Activated T-helper 17 cell treated with anti-CD3 and anti-CD28 coated beads, Interleukin-2, amount 50 U/mL, for 72 hours (primary cell): ENCODE measurements around the gene IL17REL. TPM values are rescaled to one million over a fixed set of nuclear protein-coding genes. Genes with fewer than 3 reads are reported as not detected.

ENCODE experiments used
- ATAC-seq: fragments of 150-1000 bp; cut with Tn5 transposase; replicated peaks from 2 replicates; pipeline ENCODE4 v1.10.0; 2021; ENCODE audit warnings: mild to moderate bottlenecking, moderate library complexity
- H3K27ac Mint-ChIP-seq: one replicate; pipeline ENCODE4 v1.8.0; 2022; ENCODE audit warnings: mixed read lengths
- H3K27me3 Mint-ChIP-seq: one replicate; pipeline ENCODE4 v1.8.0; 2022; ENCODE audit warnings: mixed read lengths
- H3K36me3 Mint-ChIP-seq: one replicate; pipeline ENCODE4 v1.8.0; 2022; ENCODE audit warnings: low read depth, mild to moderate bottlenecking, mixed read lengths
- H3K4me1 Mint-ChIP-seq: one replicate; pipeline ENCODE4 v1.8.0; 2022; ENCODE audit warnings: mixed read lengths
- H3K4me3 Mint-ChIP-seq: one replicate; pipeline ENCODE4 v1.8.0; 2022; ENCODE audit warnings: mild to moderate bottlenecking, mixed read lengths
- H3K9me3 Mint-ChIP-seq: one replicate; pipeline ENCODE4 v1.8.0; 2022; ENCODE audit warnings: mixed read lengths
- total RNA-seq, 2 donors: library from RNA; stranded (reverse); gene quantifications; one replicate each; pipeline ENCODE4 v1.2.3, GENCODE V29; 2022

The IL17REL gene
- total RNA-seq, 2 donors from 2014 or later = 0.09 to 0.42 TPM

GRCh38 chr22:50035131-50035881, 22.7 kb upstream of the IL17REL start:
- peaks cover 4% of the 10 kb centered on the region for H3K9me3 Mint-ChIP-seq
- peaks cover 7% of the 10 kb centered on the region for H3K27me3 Mint-ChIP-seq
- H3K36me3 Mint-ChIP-seq = no peaks in the 10 kb centered on the region
- ATAC-seq = no peak
- H3K4me3 Mint-ChIP-seq = no peak overlapping the region
- no peak overlapping the region for H3K27ac Mint-ChIP-seq
- no peaks in the 10 kb centered on the region for H3K4me1 Mint-ChIP-seq

GRCh38 chr22:50034126-50035081, 21.8 kb upstream of the IL17REL start:
- no peaks in the 10 kb centered on the region for H3K36me3 Mint-ChIP-seq
- H3K27me3 Mint-ChIP-seq = peaks cover 7% of the 10 kb centered on the region
- H3K4me1 Mint-ChIP-seq = no peaks in the 10 kb centered on the region
- no peak overlapping the region for H3K4me3 Mint-ChIP-seq
- no peak overlapping the region for H3K27ac Mint-ChIP-seq
- ATAC-seq = peak; percentile 36
- peaks cover 4% of the 10 kb centered on the region for H3K9me3 Mint-ChIP-seq

- ATAC-seq = no peak
- Mint-ChIP-seq H3K4me3 (no peak overlapping the region), H3K27ac (no peak overlapping the region), H3K27me3 (peaks cover 7% of the 10 kb centered on the region), H3K36me3 (no peaks in the 10 kb centered on the region), H3K4me1 (peaks cover under 1% of the 10 kb centered on the region), H3K9me3 (peaks cover under 1% of the 10 kb centered on the region)
Measured at GRCh38 chr22:50032941-50033601, 20.5 kb upstream of the IL17REL start.

GRCh38 chr22:50032109-50032871, 19.7 kb upstream of the IL17REL start:
- H3K9me3 Mint-ChIP-seq = no peaks in the 10 kb centered on the region
- H3K4me1 Mint-ChIP-seq = peaks cover 6% of the 10 kb centered on the region
- peaks cover 7% of the 10 kb centered on the region for H3K27me3 Mint-ChIP-seq
- no peak overlapping the region for H3K27ac Mint-ChIP-seq
- ATAC-seq = no peak
- H3K36me3 Mint-ChIP-seq = no peaks in the 10 kb centered on the region
- H3K4me3 Mint-ChIP-seq = no peak overlapping the region

GRCh38 chr22:50031189-50032091, 18.9 kb upstream of the IL17REL start:
- Mint-ChIP-seq H3K27me3 (peaks cover 9% of the 10 kb centered on the region), H3K27ac (no peak overlapping the region), H3K4me3 (no peak overlapping the region), H3K9me3 (no peaks in the 10 kb centered on the region), H3K36me3 (no peaks in the 10 kb centered on the region), H3K4me1 (peaks cover 6% of the 10 kb centered on the region)
- no peak for ATAC-seq

GRCh38 chr22:50030297-50031188, 18.0 kb upstream of the IL17REL start:
- ATAC-seq = peak; percentile 89
- peaks cover 13% of the 10 kb centered on the region for H3K27me3 Mint-ChIP-seq

GRCh38 chr22:50027639-50028537, 15.3 kb upstream of the IL17REL start:
- Mint-ChIP-seq H3K27me3 (peaks cover 14% of the 10 kb centered on the region), H3K4me3 (peak overlapping the region; percentile 55), H3K27ac (peak overlapping the region; percentile 30), H3K9me3 (no peaks in the 10 kb centered on the region), H3K4me1 (peaks cover 10% of the 10 kb centered on the region), H3K36me3 (no peaks in the 10 kb centered on the region)
- ATAC-seq = peak; percentile 71

More at GRCh38 chr22:50030297-50031188, 18.0 kb upstream of the IL17REL start:
- H3K9me3 Mint-ChIP-seq = no peaks in the 10 kb centered on the region
- H3K4me1 Mint-ChIP-seq = peaks cover 6% of the 10 kb centered on the region
- no peak overlapping the region for H3K4me3 Mint-ChIP-seq
- no peaks in the 10 kb centered on the region for H3K36me3 Mint-ChIP-seq
- H3K27ac Mint-ChIP-seq = no peak overlapping the region

- Mint-ChIP-seq H3K27ac (no peak overlapping the region), H3K36me3 (no peaks in the 10 kb centered on the region), H3K9me3 (no peaks in the 10 kb centered on the region), H3K4me1 (peaks cover 10% of the 10 kb centered on the region), H3K27me3 (peaks cover 14% of the 10 kb centered on the region), H3K4me3 (no peak overlapping the region)
- no peak for ATAC-seq
Measured at GRCh38 chr22:50025993-50026392, 13.4 kb upstream of the IL17REL start.

- H3K27me3 Mint-ChIP-seq = peaks cover 14% of the 10 kb centered on the region
- H3K4me1 Mint-ChIP-seq = peaks cover 25% of the 10 kb centered on the region
- no peak overlapping the region for H3K27ac Mint-ChIP-seq
- no peaks in the 10 kb centered on the region for H3K9me3 Mint-ChIP-seq
- H3K36me3 Mint-ChIP-seq = peaks cover 1% of the 10 kb centered on the region
- no peak overlapping the region for H3K4me3 Mint-ChIP-seq
- ATAC-seq = no peak
Measured at GRCh38 chr22:50022171-50022819, 9.7 kb upstream of the IL17REL start.

GRCh38 chr22:50020606-50021005, 8.0 kb upstream of the IL17REL start:
- Mint-ChIP-seq H3K36me3 (peaks cover 5% of the 10 kb centered on the region), H3K27me3 (peaks cover 8% of the 10 kb centered on the region), H3K27ac (no peak overlapping the region), H3K4me1 (peaks cover 29% of the 10 kb centered on the region), H3K9me3 (no peaks in the 10 kb centered on the region), H3K4me3 (no peak overlapping the region)
- ATAC-seq = no peak

GRCh38 chr22:50019316-50019715, 6.8 kb upstream of the IL17REL start:
- no peaks in the 10 kb centered on the region for H3K9me3 Mint-ChIP-seq
- no peak overlapping the region for H3K4me3 Mint-ChIP-seq
- ATAC-seq = no peak
- peaks cover 5% of the 10 kb centered on the region for H3K36me3 Mint-ChIP-seq
- H3K27ac Mint-ChIP-seq = peak overlapping the region; percentile 41
- H3K4me1 Mint-ChIP-seq = peaks cover 26% of the 10 kb centered on the region
- peaks cover 2% of the 10 kb centered on the region for H3K27me3 Mint-ChIP-seq
